Karpas-422 (cell line): Measurements from ENCODE around the gene GOLGA5. TPM values are rescaled to one million over a fixed set of nuclear protein-coding genes. Genes with fewer than 3 reads are reported as not detected.
"Not testable (repeated sequence)": the region's sequence is repeated elsewhere in the genome, so short reads cannot be mapped to it uniquely, and the experiment has no call there.

ENCODE experiments used
- DNase-seq: peaks from one replicate; pipeline ENCODE4 v3.0.0-alpha.2; 2015
- H2AFZ ChIP-seq: fragments of 200-600 bp; sonication (generic); 2 replicates; pipeline ENCODE4 v1.6.1; 2014; ENCODE audit warnings: antibody characterized with exemption, low read length, mixed read lengths
- H3K27ac ChIP-seq: fragments of 200-600 bp; sonication (generic); 2 replicates; pipeline ENCODE4 v1.5.1; 2014; ENCODE audit warnings: mild to moderate bottlenecking, low read length, moderate library complexity
- H3K27me3 ChIP-seq: fragments of 200-600 bp; sonication (generic); 2 replicates; pipeline ENCODE4 v1.6.1; 2014; ENCODE audit warnings: low read length, mixed read lengths
- H3K36me3 ChIP-seq: fragments of 200-600 bp; sonication (generic); 2 replicates; pipeline ENCODE4 v1.6.1; 2014; ENCODE audit warnings: low read length, mixed read lengths; ENCODE audit not compliant: insufficient read depth
- H3K4me1 ChIP-seq: fragments of 200-600 bp; sonication (generic); 2 replicates; pipeline ENCODE4 v1.6.1; 2014; ENCODE audit warnings: mild to moderate bottlenecking, low read length, mixed read lengths
- H3K4me2 ChIP-seq: fragments of 200-600 bp; sonication (generic); 2 replicates; pipeline ENCODE4 v1.6.1; 2014; ENCODE audit warnings: low read length, low read depth, mild to moderate bottlenecking; ENCODE audit not compliant: poor library complexity, severe bottlenecking
- H3K4me3 ChIP-seq: fragments of 200-600 bp; sonication (generic); 2 replicates; pipeline ENCODE4 v1.5.1; 2014; ENCODE audit warnings: mild to moderate bottlenecking, antibody characterized with exemption, low read length, mixed read lengths
- H3K79me2 ChIP-seq: fragments of 200-600 bp; sonication (generic); 2 replicates; pipeline ENCODE4 v1.6.1; 2014; ENCODE audit warnings: mild to moderate bottlenecking, low read length, mixed read lengths
- H3K9ac ChIP-seq: fragments of 200-600 bp; sonication (generic); 2 replicates; pipeline ENCODE4 v1.6.0; 2014; ENCODE audit warnings: low read length
- H3K9me2 ChIP-seq: fragments of 200-600 bp; sonication (generic), shearing (Covaris generic); replicated peaks from 2 replicates; pipeline ENCODE4 v1.6.0; 2014; ENCODE audit warnings: mild to moderate bottlenecking, low read length, moderate library complexity; ENCODE audit not compliant: insufficient read depth
- H3K9me3 ChIP-seq: fragments of 300-700, 200-600 bp; sonication (generic); 2 replicates; pipeline ENCODE4 v1.6.1; 2014; ENCODE audit warnings: low read length, mixed read lengths
- H4K20me1 ChIP-seq: fragments of 200-600 bp; sonication (generic); 2 replicates; pipeline ENCODE4 v1.6.1; 2014; ENCODE audit warnings: mild to moderate bottlenecking, antibody characterized with exemption, low read length, low read depth; ENCODE audit not compliant: insufficient read depth
- total RNA-seq: library from RNA; depleted of rRNA; stranded (reverse); fragments of >200 nt; shearing (Covaris generic); gene quantifications from 2 replicates; pipeline ENCODE4 v1.2.3, GENCODE V29; 2014; ENCODE audit warnings: low replicate concordance; rRNA removed

The GOLGA5 gene
- total RNA-seq, result 34.3 and 50.6 TPM in 2 replicates

GRCh38 chr14:92793709-92794546 lies at the start of gene GOLGA5:
TSS of gene GOLGA5 (plus strand) at chr14:92794305. CDS start at chr14:92797438, 3,133 bp downstream.
- peak; percentile 100 for DNase-seq
- no peaks in the 10 kb centered on the region for H3K9me2 ChIP-seq
- H2AFZ ChIP-seq, result peak within 1 kb of the TSS; percentile 67
- H3K36me3 ChIP-seq, result peaks cover 23% of the 10 kb centered on the region
- peak within 1 kb of the TSS; percentile 51 for H3K27ac ChIP-seq
- H3K79me2 ChIP-seq, result peaks cover 44% of the 10 kb centered on the region
- peak within 1 kb of the TSS; percentile 92 for H3K9ac ChIP-seq
- H3K4me1 ChIP-seq, result peaks cover 22% of the 10 kb centered on the region
- H3K4me2 ChIP-seq, result peak within 1 kb of the TSS; percentile 92
- peaks cover 10% of the 10 kb centered on the region for H3K9me3 ChIP-seq
- peak within 1 kb of the TSS; percentile 96 for H3K4me3 ChIP-seq
- peaks cover 3% of the 10 kb centered on the region; the same call in 1 of the 2 replicates for H3K27me3 ChIP-seq
- H4K20me1 ChIP-seq, result no peaks in the 10 kb centered on the region

DNA sequence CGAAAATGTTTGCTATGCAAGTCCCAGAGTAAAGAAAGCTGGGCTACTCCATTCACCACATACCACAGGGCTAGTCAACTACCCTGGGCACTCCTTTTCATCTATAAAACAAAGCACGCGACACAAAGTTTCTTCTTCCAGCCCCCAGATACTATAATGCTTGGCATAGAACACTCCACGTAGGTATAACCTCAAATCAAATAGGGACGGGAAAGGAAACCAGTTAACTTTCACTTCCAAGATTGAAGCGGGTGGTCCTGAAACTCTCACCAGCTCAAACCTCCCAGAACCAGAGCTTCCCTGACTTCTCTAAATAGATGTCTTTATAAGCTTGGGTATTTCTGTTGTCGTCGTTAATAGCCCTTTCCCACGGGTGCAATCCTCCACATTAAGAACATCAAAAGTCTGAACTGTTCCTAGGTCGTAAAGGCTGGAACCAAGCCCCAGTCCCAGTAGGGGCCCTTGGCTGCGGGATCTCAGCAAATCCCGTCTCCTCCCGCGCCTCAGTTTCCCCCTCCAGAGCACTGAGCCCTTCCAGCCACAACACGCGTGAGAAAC lies 46.3 kb upstream of the GOLGA5 start:
- Histone ChIP-seq H3K79me2 (no peaks in the 10 kb centered on the region), H3K27ac (no peak overlapping the region), H3K27me3 (no peaks in the 10 kb centered on the region), H3K4me3 (no peak overlapping the region), H3K4me1 (peaks cover 5% of the 10 kb centered on the region; the same call in 1 of the 2 replicates), H3K36me3 (no peaks in the 10 kb centered on the region), H4K20me1 (no peaks in the 10 kb centered on the region), H3K9me3 (peaks cover 3% of the 10 kb centered on the region; the same call in 1 of the 2 replicates), H3K9ac (no peak overlapping the region), H3K4me2 (no peak overlapping the region), H2AFZ (no peak overlapping the region; the same call in 1 of the 2 replicates), H3K9me2 (no peaks in the 10 kb centered on the region)
- DNase-seq, result no peak

DNA sequence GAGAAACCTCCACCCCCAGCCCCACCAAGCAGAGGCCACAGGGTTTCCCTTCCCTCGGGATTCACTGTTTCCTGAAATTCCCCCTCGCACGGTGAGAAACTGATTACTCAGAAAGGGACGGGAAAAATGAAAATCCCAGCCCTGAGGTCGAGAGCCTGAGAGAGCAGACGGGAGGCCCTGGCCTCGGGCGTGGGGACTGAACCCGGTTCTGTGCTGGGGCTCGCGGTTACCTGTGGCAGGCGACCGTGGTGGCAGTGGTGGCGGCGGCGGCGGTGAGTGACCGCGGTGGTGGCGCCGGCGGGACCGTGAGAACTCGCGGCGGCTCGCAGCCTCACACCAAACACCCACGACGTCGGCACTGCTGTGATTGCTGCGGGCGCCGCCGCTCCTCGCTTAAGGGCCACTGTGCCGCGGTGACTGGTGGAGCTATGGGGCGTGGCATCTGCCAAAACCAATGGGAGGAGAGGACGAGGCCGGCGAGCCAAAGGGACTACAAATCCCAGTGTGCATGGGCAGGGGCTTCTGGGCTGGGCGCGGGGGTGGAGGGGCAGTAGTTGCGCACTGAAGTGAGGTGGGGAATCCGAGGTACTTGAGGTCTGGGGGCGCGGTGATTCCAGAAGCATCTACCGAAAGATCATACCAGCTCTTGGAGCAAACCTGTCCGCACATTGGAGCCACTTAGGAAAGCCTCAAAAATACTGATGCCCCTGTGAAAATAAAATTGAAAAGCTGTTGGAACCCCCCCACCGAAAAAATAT lies 45.7 kb upstream of the GOLGA5 start, which contains the start of gene LGMN:
LGMN (minus strand) TSS at position 369 of the 758 bp plus-strand sequence. CDS start 15,841 bp downstream, outside the sequence.
- Histone ChIP-seq H3K36me3 (no peaks in the 10 kb centered on the region), H2AFZ (no peak within 1 kb of the TSS; the same call in 1 of the 2 replicates), H3K4me3 (no peak within 1 kb of the TSS), H3K79me2 (no peaks in the 10 kb centered on the region), H3K4me1 (peaks cover 5% of the 10 kb centered on the region; the same call in 1 of the 2 replicates), H3K4me2 (no peak within 1 kb of the TSS), H3K9me3 (peaks cover 3% of the 10 kb centered on the region; the same call in 1 of the 2 replicates), H3K9ac (no peak within 1 kb of the TSS), H3K27me3 (no peaks in the 10 kb centered on the region), H3K27ac (no peak within 1 kb of the TSS), H4K20me1 (no peaks in the 10 kb centered on the region), H3K9me2 (no peaks in the 10 kb centered on the region)
- no peak for DNase-seq

DNA sequence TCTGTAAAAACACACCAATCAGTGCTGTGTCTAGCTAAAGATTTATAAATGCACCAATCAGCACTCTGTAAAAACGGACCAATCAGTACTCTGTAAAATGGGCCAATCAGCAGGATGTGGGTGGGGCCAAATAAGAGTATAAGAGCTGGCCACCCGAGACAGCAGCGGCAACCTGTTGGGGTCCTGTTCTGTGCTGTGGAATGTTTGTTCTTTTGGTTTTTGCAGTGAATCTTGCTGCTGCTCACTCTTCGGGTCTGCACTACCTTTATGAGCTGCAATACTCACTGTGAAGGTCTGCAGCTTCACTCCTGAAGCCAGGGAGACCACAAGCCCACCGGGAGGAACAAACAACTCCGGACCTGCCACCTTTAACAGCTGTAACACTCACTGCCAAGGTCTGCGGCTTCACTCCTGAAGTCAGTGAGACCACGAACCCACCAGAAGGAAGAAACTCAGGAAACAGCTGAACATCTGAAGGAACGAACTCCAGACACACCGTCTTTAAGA lies 43.8 kb upstream of the GOLGA5 start:
- not testable (repeated sequence) for H3K9me2 ChIP-seq, H3K4me3 ChIP-seq, H3K79me2 ChIP-seq, H2AFZ ChIP-seq, H3K9ac ChIP-seq, H3K4me2 ChIP-seq, DNase-seq, H4K20me1 ChIP-seq, H3K27me3 ChIP-seq, H3K9me3 ChIP-seq, H3K36me3 ChIP-seq, H3K27ac ChIP-seq, H3K4me1 ChIP-seq

GRCh38 chr14:92750994-92751400 lies 43.1 kb upstream of the GOLGA5 start:
- DNase-seq, result no peak
- Histone ChIP-seq H3K27ac (no peak overlapping the region), H3K4me1 (no peaks in the 10 kb centered on the region), H3K4me3 (no peak overlapping the region), H4K20me1 (no peaks in the 10 kb centered on the region), H3K79me2 (no peaks in the 10 kb centered on the region), H3K4me2 (no peak overlapping the region), H3K36me3 (no peaks in the 10 kb centered on the region), H3K9ac (no peak overlapping the region), H3K9me3 (peaks cover 3% of the 10 kb centered on the region; the same call in 1 of the 2 replicates), H3K27me3 (no peaks in the 10 kb centered on the region), H3K9me2 (no peaks in the 10 kb centered on the region), H2AFZ (no peak overlapping the region)

GRCh38 chr14:92751819-92752218 lies 42.3 kb upstream of the GOLGA5 start:
- no peak overlapping the region for H3K9ac ChIP-seq
- no peak for DNase-seq
- H3K4me1 ChIP-seq, result no peaks in the 10 kb centered on the region
- H2AFZ ChIP-seq, result no peak overlapping the region
- H3K79me2 ChIP-seq, result no peaks in the 10 kb centered on the region
- no peak overlapping the region for H3K27ac ChIP-seq
- H3K4me2 ChIP-seq, result no peak overlapping the region
- no peaks in the 10 kb centered on the region for H4K20me1 ChIP-seq
- no peak overlapping the region for H3K4me3 ChIP-seq
- H3K9me2 ChIP-seq, result no peaks in the 10 kb centered on the region
- no peaks in the 10 kb centered on the region for H3K36me3 ChIP-seq
- H3K9me3 ChIP-seq, result peaks cover 3% of the 10 kb centered on the region; the same call in 1 of the 2 replicates
- H3K27me3 ChIP-seq, result no peaks in the 10 kb centered on the region

GRCh38 chr14:92753250-92753649 lies 40.9 kb upstream of the GOLGA5 start:
- H4K20me1 ChIP-seq, result no peaks in the 10 kb centered on the region
- H3K4me3 ChIP-seq, result no peak overlapping the region
- no peak overlapping the region for H2AFZ ChIP-seq
- H3K4me1 ChIP-seq, result no peaks in the 10 kb centered on the region
- H3K4me2 ChIP-seq, result no peak overlapping the region
- H3K9ac ChIP-seq, result no peak overlapping the region
- H3K9me2 ChIP-seq, result no peaks in the 10 kb centered on the region
- H3K27me3 ChIP-seq, result no peaks in the 10 kb centered on the region
- H3K36me3 ChIP-seq, result no peaks in the 10 kb centered on the region
- H3K79me2 ChIP-seq, result no peaks in the 10 kb centered on the region
- peaks cover 3% of the 10 kb centered on the region; the same call in 1 of the 2 replicates for H3K9me3 ChIP-seq
- no peak for DNase-seq
- H3K27ac ChIP-seq, result no peak overlapping the region
